CD4-positive, alpha-beta T cell treated with Interleukin-17A for 1 hour (primary cell): ENCODE data around the gene MEX3A.

Source experiments
- DNase-seq: peaks from one replicate; pipeline ENCODE4 v3.0.0-alpha.2; 2020

Gene MEX3A

GRCh38 chr1:156082309-156083091 lies at the start of gene MEX3A:
TSS of gene MEX3A (minus strand) at chr1:156082465. CDS start at chr1:156081998, 467 bp downstream.
- DNase-seq, result peak; percentile 64

- no peak for DNase-seq
Observed at GRCh38 chr1:156130578-156130942, 48.3 kb upstream of the MEX3A start.

GRCh38 chr1:156129687-156130577 lies 47.7 kb upstream of the MEX3A start:
- peak; percentile 83 for DNase-seq

GRCh38 chr1:156128654-156129597 lies 46.7 kb upstream of the MEX3A start:
- peak; percentile 28 for DNase-seq

GRCh38 chr1:156128308-156128653 lies 46.0 kb upstream of the MEX3A start:
- no peak for DNase-seq

- DNase-seq, result peak; percentile 91
Observed at GRCh38 chr1:156126630-156127534, 44.6 kb upstream of the MEX3A start.

- DNase-seq, result peak; percentile 82
Observed at GRCh38 chr1:156126043-156126629, 43.9 kb upstream of the MEX3A start.

GRCh38 chr1:156125544-156125943 lies 43.3 kb upstream of the MEX3A start:
- peak; percentile 37 for DNase-seq

- DNase-seq, result peak; percentile 74
Observed at GRCh38 chr1:156124557-156125483, 42.6 kb upstream of the MEX3A start.

GRCh38 chr1:156123356-156124196 lies 41.3 kb upstream of the MEX3A start:
- peak; percentile 70 for DNase-seq

GRCh38 chr1:156122519-156123355 lies 40.5 kb upstream of the MEX3A start:
- DNase-seq, result peak; percentile 46

- DNase-seq, result peak; percentile 15
Observed at GRCh38 chr1:156122086-156122485, 39.8 kb upstream of the MEX3A start.

- DNase-seq, result peak; percentile 29
Observed at GRCh38 chr1:156121457-156121856, 39.2 kb upstream of the MEX3A start.

GRCh38 chr1:156121005-156121404 lies 38.7 kb upstream of the MEX3A start:
- DNase-seq, result peak; percentile 16

GRCh38 chr1:156120318-156120717 lies 38.1 kb upstream of the MEX3A start:
- DNase-seq, result peak; percentile 38

GRCh38 chr1:156119503-156120209 lies 37.4 kb upstream of the MEX3A start:
- DNase-seq, result peak; percentile 52

GRCh38 chr1:156118177-156118868 lies 36.1 kb upstream of the MEX3A start:
- DNase-seq, result peak; percentile 46
